Measurements from ENCODE around the gene TASOR2. TPM values are rescaled to one million over a fixed set of nuclear protein-coding genes. Genes with fewer than 3 reads are reported as not detected.

TASOR2 gene
- total and polyA plus RNA-seq, 9 of the 15 experiments (the other 6 are each of a cell fraction or from before 2014, with no cell fraction given), result 12.7 to 75.3 (median 52.3) TPM

DNA sequence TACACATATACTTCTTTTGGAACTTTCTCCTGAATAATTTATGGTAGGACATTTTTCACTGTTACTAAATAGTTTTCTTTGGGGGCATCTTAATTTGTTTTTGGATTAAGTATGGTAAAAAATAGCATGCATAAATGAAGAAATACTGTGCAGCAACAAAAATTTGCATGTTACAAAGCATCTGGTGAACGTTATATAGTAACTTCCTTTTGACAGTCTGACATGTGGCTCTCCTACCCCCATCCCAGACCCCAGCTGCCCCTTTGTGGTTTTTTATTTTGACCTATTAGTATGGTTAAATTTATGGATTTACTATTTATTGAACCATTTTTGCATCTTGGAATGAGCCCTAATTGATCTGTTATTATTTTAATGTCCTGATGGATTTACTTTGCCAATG lies 9.9 kb downstream of the TASOR2 start (continued):
- TF ChIP-seq LEF1 (IDR thresholded peaks at IDR 0.05) (no peak), GATAD2B (IDR thresholded peaks at IDR 0.05; ENCODE audit: borderline replicate concordance) (no peak), ZNF717 (CRISPR knock-in tag; IDR thresholded peaks at IDR 0.05) (no peak), RBM25 (IDR thresholded peaks at IDR 0.05; ENCODE audit: low read depth, low read length, severe bottlenecking) (no peak), TEAD2 (tag; IDR thresholded peaks at IDR 0.05) (no peak), YY1 (IDR thresholded peaks at IDR 0.05; ENCODE audit: borderline replicate concordance in 1 of 3, control insufficient read depth in 1 of 3, extremely low read depth in 1 of 3, insufficient read depth in 3 of 3, insufficient read length in 1 of 3, insufficient replicate concordance in 2 of 3, low read depth in 1 of 3, low read length in 2 of 3) (no peak), CBX2 (IDR thresholded peaks at IDR 0.05; ENCODE audit: insufficient read depth, low read length, poor library complexity, severe bottlenecking) (no peak)

GRCh38 chr10:5697342-5697741 lies 12.7 kb downstream of the TASOR2 start:
- H3K9me1 ChIP-seq (ENCODE audit: control insufficient read depth, insufficient read depth, low read length), result no peaks in the 10 kb centered on the region
- ATAC-seq, result peak; percentile 11; the same call in 2 of the 3 replicates
- H3K79me2 ChIP-seq (ENCODE audit: control insufficient read depth, insufficient read depth, low read length), result peaks cover 100% of the 10 kb centered on the region
- peaks cover 16 to 31% of the 10 kb centered on the region in 2 experiments for H3K4me1 ChIP-seq (replicated peaks in 1 of 2; ENCODE audit: control insufficient read depth in 2 of 2, insufficient read depth in 2 of 2, low read length in 2 of 2)
- H3K4me2 ChIP-seq (ENCODE audit: insufficient read depth, low read length), result no peak overlapping the region
- no peaks in the 10 kb centered on the region for H3K27me3 ChIP-seq (ENCODE audit: control insufficient read depth in 2 of 2, insufficient read depth in 2 of 2, low read length in 2 of 2)
- ChIA-PET CTCF (ENCODE audit: low intra/inter-chr PET ratio) (no interaction called here), POLR2A (interaction anchor here (1.6 kb wide), 1 partner anchor 9 kb away, joined by 5 read pairs; no protein-coding TSS in a partner anchor)
- no TSS peak for BruUV-seq (replicated peaks)
- H3K9ac ChIP-seq (ENCODE audit: insufficient read depth in 1 of 2, low read depth in 2 of 2, low read length in 2 of 2), result no peak overlapping the region
- H2AFZ ChIP-seq (ENCODE audit: low read depth, low read length), result no peak overlapping the region
- peaks cover 14% of the 10 kb centered on the region; the same call in 1 of the 2 replicates for H4K20me1 ChIP-seq (replicated peaks; ENCODE audit: control insufficient read depth, insufficient read depth, low read length)
- in situ Hi-C loops (cut with MboI), result no loop called here
- FAIRE-seq, result no peak
- H3K36me3 ChIP-seq (ENCODE audit: control insufficient read depth, insufficient read depth, low read length), result no peaks in the 10 kb centered on the region; the same call in 1 of the 3 replicates
- DNase-seq (ENCODE audit: extremely low read depth in 1 of 4, low spot score in 3 of 4), result no peak
- no peaks in the 10 kb centered on the region for H3K9me3 ChIP-seq (replicated peaks; ENCODE audit: control insufficient read depth, insufficient read depth, low read depth, low read length)
- H3K4me3 ChIP-seq, result no peak overlapping the region
- 20% methylated on average over 2 of the region's 2 CpGs for WGBS (ENCODE audit: insufficient coverage, low coverage, missing lambda C conversion rate)
- intact Hi-C loops (cut with micrococcal nuclease), result no loop called here
- H3K27ac ChIP-seq (ENCODE audit: extremely low read depth, low read depth, low read length), result 0 out of 3 replicates have a peak overlapping the region, but pooled peaks have one; percentile 17
- TF ChIP-seq, protein P1, sequence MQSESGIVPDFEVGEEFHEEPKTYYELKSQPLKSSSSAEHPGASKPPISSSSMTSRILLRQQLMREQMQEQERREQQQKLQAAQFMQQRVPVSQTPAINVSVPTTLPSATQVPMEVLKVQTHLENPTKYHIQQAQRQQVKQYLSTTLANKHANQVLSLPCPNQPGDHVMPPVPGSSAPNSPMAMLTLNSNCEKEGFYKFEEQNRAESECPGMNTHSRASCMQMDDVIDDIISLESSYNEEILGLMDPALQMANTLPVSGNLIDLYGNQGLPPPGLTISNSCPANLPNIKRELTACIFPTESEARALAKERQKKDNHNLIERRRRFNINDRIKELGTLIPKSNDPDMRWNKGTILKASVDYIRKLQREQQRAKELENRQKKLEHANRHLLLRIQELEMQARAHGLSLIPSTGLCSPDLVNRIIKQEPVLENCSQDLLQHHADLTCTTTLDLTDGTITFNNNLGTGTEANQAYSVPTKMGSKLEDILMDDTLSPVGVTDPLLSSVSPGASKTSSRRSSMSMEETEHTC (IDR thresholded peaks at IDR 0.05), result no peak
- TF ChIP-seq NUFIP1 (IDR thresholded peaks at IDR 0.05; ENCODE audit: partially characterized antibody) (no peak), SMARCC2 (IDR thresholded peaks at IDR 0.05; ENCODE audit: low read depth) (no peak)
- TF ChIP-seq, protein P2, sequence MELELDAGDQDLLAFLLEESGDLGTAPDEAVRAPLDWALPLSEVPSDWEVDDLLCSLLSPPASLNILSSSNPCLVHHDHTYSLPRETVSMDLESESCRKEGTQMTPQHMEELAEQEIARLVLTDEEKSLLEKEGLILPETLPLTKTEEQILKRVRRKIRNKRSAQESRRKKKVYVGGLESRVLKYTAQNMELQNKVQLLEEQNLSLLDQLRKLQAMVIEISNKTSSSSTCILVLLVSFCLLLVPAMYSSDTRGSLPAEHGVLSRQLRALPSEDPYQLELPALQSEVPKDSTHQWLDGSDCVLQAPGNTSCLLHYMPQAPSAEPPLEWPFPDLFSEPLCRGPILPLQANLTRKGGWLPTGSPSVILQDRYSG (tag; conservative IDR thresholded peaks at IDR 0.05; ENCODE audit: low read depth), result no peak

All from K562 (cell line).